CD4-positive, alpha-beta memory T cell (primary cell): ENCODE measurements around the gene KIDINS220. TPM values are rescaled to one million over a fixed set of nuclear protein-coding genes. Genes with fewer than 3 reads are reported as not detected.
A peak's percentile ranks its signal among the peaks of the same experiment; 100 is the strongest.

Experiments used
- CTCF ChIA-PET: fragments of 350-600 bp; sonication (Branson Sonifier 250); formaldehyde crosslinking; loops from one replicate; lab custom pipeline; 2021; ENCODE audit warnings: inconsistent platforms; ENCODE audit not compliant: partially characterized antibody; lab: Charles Lee
- POLR2A ChIA-PET: fragments of 350-600 bp; sonication (Branson Sonifier 250); formaldehyde crosslinking; loops from one replicate; lab custom pipeline; 2021; ENCODE audit not compliant: partially characterized antibody; lab: Charles Lee
- DNase-seq, 5 donors: peaks; one replicate each; pipeline versions ENCODE4 v3.0.0 to v3.0.0-alpha.2; 2020 to 2022; ENCODE audit warnings: mixed read lengths in 1 of 5
- H3K27ac ChIP-seq: one replicate; pipeline ENCODE4 v1.7.0; 2013; ENCODE audit warnings: low read depth, low read length
- H3K27me3 ChIP-seq: 2 replicates; pipeline ENCODE4 v1.7.0; 2013; ENCODE audit warnings: mild to moderate bottlenecking, low read length, moderate library complexity; ENCODE audit not compliant: insufficient read depth
- H3K36me3 ChIP-seq: 2 replicates; pipeline ENCODE4 v1.7.0; 2013; ENCODE audit warnings: mild to moderate bottlenecking, low read length, moderate library complexity; ENCODE audit not compliant: insufficient read depth
- H3K4me1 ChIP-seq: 2 replicates; pipeline ENCODE4 v1.7.0; 2013; ENCODE audit warnings: mild to moderate bottlenecking, low read length, moderate library complexity; ENCODE audit not compliant: insufficient read depth
- H3K4me3 ChIP-seq, 2 donors: one replicate each; pipeline ENCODE4 v1.7.0; 2013; ENCODE audit warnings: low read length in 2 of 2, mild to moderate bottlenecking in 1 of 2
- H3K9me3 ChIP-seq, 2 donors: one replicate each; pipeline ENCODE4 v1.7.0; 2013; ENCODE audit warnings: low read length in 2 of 2, control low read depth in 1 of 2; ENCODE audit not compliant: control insufficient read depth in 1 of 2
- H3K27ac Mint-ChIP-seq, 7 donors: one replicate each; pipeline ENCODE4 v1.8.0; 2020 to 2021; ENCODE audit warnings: mixed read lengths in 7 of 7, mild to moderate bottlenecking in 6 of 7, inconsistent platforms in 3 of 7, moderate library complexity in 3 of 7
- H3K27me3 Mint-ChIP-seq, 2 donors: one replicate each; pipeline ENCODE4 v1.8.0; 2020 to 2021; ENCODE audit warnings: mixed read lengths in 2 of 2
- H3K36me3 Mint-ChIP-seq, 2 donors: one replicate each; pipeline ENCODE4 v1.8.0; 2020 to 2021; ENCODE audit warnings: mixed read lengths in 2 of 2, inconsistent platforms in 1 of 2, mild to moderate bottlenecking in 1 of 2
- H3K4me1 Mint-ChIP-seq, 4 donors: one replicate each; pipeline ENCODE4 v1.8.0; 2020 to 2021; ENCODE audit warnings: mixed read lengths in 4 of 4, mild to moderate bottlenecking in 1 of 4
- H3K4me3 Mint-ChIP-seq, 8 donors: one replicate each; pipeline ENCODE4 v1.8.0; 2020 to 2021; ENCODE audit warnings: mixed read lengths in 8 of 8, mild to moderate bottlenecking in 7 of 8, moderate library complexity in 6 of 8, inconsistent platforms in 3 of 8
- H3K9me3 Mint-ChIP-seq, 8 donors: one replicate each; pipeline ENCODE4 v1.8.0; 2020 to 2021; ENCODE audit warnings: mixed read lengths in 8 of 8, mild to moderate bottlenecking in 5 of 8, inconsistent platforms in 3 of 8, moderate library complexity in 1 of 8
- intact Hi-C: fragments of 100-400 bp; cut with micrococcal nuclease; formaldehyde crosslinking; loops from one replicate; pipeline ENCODE4 v1.15.1; 2023
- polyA plus RNA-seq, 2 donors: library from polyadenylated mRNA; unstranded; fragments of 300-500 nt; fragmentation: Illumina TruSeq; gene quantifications; one replicate each; pipeline ENCODE4 v1.2.3, GENCODE V29; 2021
- total RNA-seq, 2 experiments: library from RNA; stranded (reverse); gene quantifications; one replicate each; pipeline ENCODE4 v1.2.3, GENCODE V29; 2021

The KIDINS220 gene
- total and polyA plus RNA-seq, 4 experiments from 2014 or later: 15.0 to 52.3 (median 39.8) TPM

DNA sequence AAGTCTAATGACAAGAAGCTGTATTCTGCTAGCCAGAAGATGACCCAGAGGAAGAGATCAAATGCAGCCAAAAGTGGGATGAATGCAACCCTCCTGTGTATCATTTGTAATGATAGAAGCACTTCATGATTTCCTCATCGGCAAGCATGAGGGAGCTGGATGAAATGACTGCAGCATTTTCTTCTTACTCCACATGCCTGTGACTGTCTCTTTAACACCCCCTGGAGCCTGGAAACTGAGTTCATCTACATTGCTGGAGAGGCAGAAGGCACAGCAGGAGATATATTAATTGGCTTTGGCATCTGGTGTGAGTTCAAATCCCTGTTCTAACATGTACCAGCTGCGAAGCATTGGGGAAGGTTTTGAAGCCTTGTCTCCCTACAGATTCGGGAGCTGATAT lies 117.9 kb downstream of the KIDINS220 start:
- H3K4me3 ChIP-seq: no peak overlapping the region
- no peaks in the 10 kb centered on the region for H3K36me3 ChIP-seq
- H3K9me3 Mint-ChIP-seq: peaks cover 0 to 16% (median 8%) of the 10 kb centered on the region in 8 donors
- ChIA-PET CTCF (no interaction called here), POLR2A (no interaction called here)
- intact Hi-C loops: no loop called here
- peaks cover 4 to 9% of the 10 kb centered on the region in 2 donors for H3K27me3 Mint-ChIP-seq
- H3K9me3 ChIP-seq: no peaks in the 10 kb centered on the region
- no peaks in the 10 kb centered on the region for H3K4me1 Mint-ChIP-seq
- H3K27me3 ChIP-seq: no peaks in the 10 kb centered on the region
- DNase-seq: no peak
- H3K27ac Mint-ChIP-seq: no peak overlapping the region
- H3K4me1 ChIP-seq: no peaks in the 10 kb centered on the region
- H3K27ac ChIP-seq: no peak overlapping the region
- no peak overlapping the region for H3K4me3 Mint-ChIP-seq
- H3K36me3 Mint-ChIP-seq: no peaks in the 10 kb centered on the region

DNA sequence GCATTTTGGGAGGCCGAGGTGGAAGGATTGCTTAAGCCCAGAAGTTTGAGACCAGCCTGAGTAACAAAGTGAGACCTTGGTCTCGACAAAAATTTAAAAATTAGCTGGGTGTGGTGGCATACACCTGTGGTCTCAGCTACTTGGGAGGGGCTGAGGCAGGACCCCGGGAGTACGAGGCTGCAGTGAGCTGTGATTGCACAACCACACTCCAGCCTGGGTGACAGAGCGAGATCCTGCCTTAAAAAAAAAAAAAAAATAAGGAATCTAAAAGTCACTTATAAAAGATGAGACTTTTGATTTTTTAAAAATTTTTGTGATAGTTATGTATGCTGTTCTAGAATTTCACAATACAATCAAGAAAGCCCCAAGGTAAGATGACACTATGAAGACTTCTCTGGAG lies 122.4 kb downstream of the KIDINS220 start:
- H3K9me3 Mint-ChIP-seq: peaks cover 0 to 16% (median 9%) of the 10 kb centered on the region in 8 donors
- H3K27ac Mint-ChIP-seq: no peak overlapping the region
- CTCF ChIA-PET: no interaction called here
- peaks cover 9 to 11% of the 10 kb centered on the region in 2 donors for H3K27me3 Mint-ChIP-seq
- intact Hi-C loops: no loop called here
- H3K36me3 Mint-ChIP-seq: no peaks in the 10 kb centered on the region
- Histone ChIP-seq H3K27me3 (no peaks in the 10 kb centered on the region), H3K4me3 (no peak overlapping the region), H3K36me3 (no peaks in the 10 kb centered on the region), H3K9me3 (no peaks in the 10 kb centered on the region), H3K4me1 (no peaks in the 10 kb centered on the region), H3K27ac (no peak overlapping the region)
- POLR2A ChIA-PET: no interaction called here
- DNase-seq: no peak
- H3K4me1 Mint-ChIP-seq: no peaks in the 10 kb centered on the region
- H3K4me3 Mint-ChIP-seq: no peak overlapping the region

DNA sequence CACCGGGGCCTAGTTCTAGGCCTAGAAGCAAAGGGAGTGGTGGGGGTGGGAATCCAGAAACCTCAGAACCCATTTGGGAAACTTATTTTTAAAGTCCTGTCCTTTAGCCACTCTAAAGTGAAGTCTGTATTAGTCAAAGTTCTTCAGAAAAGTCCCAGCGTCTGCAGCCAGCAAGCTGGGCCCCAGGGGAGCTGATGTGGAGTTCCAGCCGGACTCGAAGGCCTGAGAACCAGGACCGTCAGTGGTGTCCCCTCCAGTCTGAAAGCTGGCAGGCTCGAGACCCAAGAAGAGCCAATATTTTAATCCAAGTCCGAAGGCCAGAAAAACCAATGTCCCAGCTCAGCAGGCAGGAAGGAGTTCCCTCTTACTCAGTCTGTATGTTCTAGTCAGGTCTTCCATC lies 123.1 kb downstream of the KIDINS220 start:
- no peaks in the 10 kb centered on the region for H3K36me3 Mint-ChIP-seq
- CTCF ChIA-PET: no interaction called here
- H3K27ac ChIP-seq: no peak overlapping the region

DNA sequence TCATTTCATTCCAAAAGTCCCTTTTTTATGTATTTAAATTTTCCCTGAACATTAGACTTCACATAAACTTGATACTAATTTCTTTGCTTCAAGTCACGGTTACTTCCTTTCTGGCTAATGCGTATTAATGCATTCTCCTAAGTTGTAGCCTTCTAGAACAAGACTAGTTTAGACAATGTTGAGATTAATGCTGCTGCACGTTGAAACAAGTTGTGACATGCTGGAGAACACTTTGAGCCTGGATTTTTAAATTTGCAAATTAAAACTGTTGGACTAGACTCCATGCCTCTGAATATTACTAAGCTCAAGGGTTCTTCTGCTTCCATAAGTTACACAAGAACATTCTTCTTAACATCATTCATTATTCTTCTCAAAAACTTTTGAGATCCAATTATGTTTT lies 126.5 kb downstream of the KIDINS220 start:
- peaks cover 0 to 8% (median 5%) of the 10 kb centered on the region in 8 donors for H3K9me3 Mint-ChIP-seq
- H3K27me3 ChIP-seq: no peaks in the 10 kb centered on the region

More for the DNA sequence above, 123.1 kb downstream of the KIDINS220 start:
- Mint-ChIP-seq H3K27ac (no peak overlapping the region), H3K4me1 (no peaks in the 10 kb centered on the region), H3K4me3 (no peak overlapping the region), H3K9me3 (peaks cover 0 to 16% (median 9%) of the 10 kb centered on the region in 8 donors), H3K27me3 (peaks cover 9 to 11% of the 10 kb centered on the region in 2 donors)
- Histone ChIP-seq H3K27me3 (no peaks in the 10 kb centered on the region), H3K4me3 (no peak overlapping the region), H3K36me3 (no peaks in the 10 kb centered on the region), H3K9me3 (no peaks in the 10 kb centered on the region), H3K4me1 (no peaks in the 10 kb centered on the region)
- no peak for DNase-seq
- intact Hi-C loops: no loop called here
- POLR2A ChIA-PET: no interaction called here

GRCh38 chr2:8709611-8710010 lies 127.8 kb downstream of the KIDINS220 start:
- Mint-ChIP-seq H3K4me1 (no peaks in the 10 kb centered on the region), H3K4me3 (no peak overlapping the region), H3K9me3 (peaks cover 0 to 3% (median under 1%) of the 10 kb centered on the region in 8 donors), H3K36me3 (no peaks in the 10 kb centered on the region), H3K27ac (peak overlapping the region in 1 of 7 donors; percentile 19), H3K27me3 (peaks cover 4 to 7% of the 10 kb centered on the region in 2 donors)
- no peaks in the 10 kb centered on the region for H3K4me1 ChIP-seq
- ChIA-PET POLR2A (no interaction called here), CTCF (no interaction called here)
- H3K4me3 ChIP-seq: no peak overlapping the region
- H3K27me3 ChIP-seq: no peaks in the 10 kb centered on the region
- no peak overlapping the region for H3K27ac ChIP-seq
- no peak for DNase-seq
- no peaks in the 10 kb centered on the region for H3K36me3 ChIP-seq
- H3K9me3 ChIP-seq: no peaks in the 10 kb centered on the region
- intact Hi-C loops: no loop called here

More for the DNA sequence above, 126.5 kb downstream of the KIDINS220 start:
- Mint-ChIP-seq H3K4me3 (no peak overlapping the region), H3K4me1 (no peaks in the 10 kb centered on the region), H3K27ac (no peak overlapping the region), H3K27me3 (peaks cover 8 to 9% of the 10 kb centered on the region in 2 donors), H3K36me3 (no peaks in the 10 kb centered on the region)
- Histone ChIP-seq H3K27ac (no peak overlapping the region), H3K9me3 (no peaks in the 10 kb centered on the region), H3K4me1 (no peaks in the 10 kb centered on the region), H3K4me3 (no peak overlapping the region), H3K36me3 (no peaks in the 10 kb centered on the region)
- CTCF ChIA-PET: no interaction called here
- intact Hi-C loops: no loop called here
- DNase-seq: no peak
- POLR2A ChIA-PET: no interaction called here

GRCh38 chr2:8704906-8705305 lies 132.5 kb downstream of the KIDINS220 start:
- H3K9me3 Mint-ChIP-seq: peaks cover 0 to 3% (median 0%) of the 10 kb centered on the region in 8 donors
- no peak for DNase-seq
- POLR2A ChIA-PET: no interaction called here
- no peaks in the 10 kb centered on the region for H3K36me3 Mint-ChIP-seq
- Histone ChIP-seq H3K36me3 (no peaks in the 10 kb centered on the region), H3K27me3 (no peaks in the 10 kb centered on the region), H3K4me1 (no peaks in the 10 kb centered on the region), H3K4me3 (no peak overlapping the region), H3K27ac (no peak overlapping the region), H3K9me3 (no peaks in the 10 kb centered on the region)
- H3K27ac Mint-ChIP-seq: no peak overlapping the region
- CTCF ChIA-PET: no interaction called here
- intact Hi-C loops: no loop called here
- no peak overlapping the region for H3K4me3 Mint-ChIP-seq
- no peaks in the 10 kb centered on the region for H3K4me1 Mint-ChIP-seq
- H3K27me3 Mint-ChIP-seq: peaks cover 0 to 7% of the 10 kb centered on the region in 2 donors

DNA sequence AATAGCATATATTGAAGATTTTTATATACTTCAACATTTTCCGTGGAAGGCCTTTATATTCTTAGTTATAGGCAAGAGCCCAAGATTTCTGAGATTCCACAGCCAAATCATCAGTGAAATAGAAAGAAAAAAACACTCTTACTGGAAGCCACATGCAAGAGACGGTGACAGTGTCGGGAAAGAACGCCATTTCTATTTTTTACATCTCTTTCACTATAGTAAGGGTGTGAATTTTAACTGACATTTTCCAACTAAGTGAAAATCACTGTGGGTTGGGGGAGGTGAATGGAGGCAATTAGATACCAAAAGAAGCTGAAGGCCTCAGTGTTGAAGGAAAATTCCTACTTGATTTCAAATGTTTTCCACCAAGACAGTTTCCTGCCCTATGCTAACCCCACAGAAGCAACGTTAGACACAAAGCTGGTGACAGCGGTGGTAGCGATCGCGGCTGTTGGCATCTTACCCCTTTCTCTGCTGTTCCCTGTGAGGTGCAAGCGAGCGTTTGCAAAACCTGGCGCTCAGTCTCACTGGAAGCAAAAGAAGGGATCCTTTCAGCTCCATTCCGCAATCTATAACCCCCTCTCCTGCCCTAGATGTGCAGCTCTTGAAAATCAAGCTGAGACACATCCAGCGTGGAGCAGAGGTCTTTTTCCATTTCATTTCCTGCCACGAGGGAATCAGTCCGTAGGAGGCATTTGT lies 135.6 kb downstream of the KIDINS220 start:
- H3K27ac ChIP-seq: no peak overlapping the region
- CTCF ChIA-PET: no interaction called here
- no peak overlapping the region for H3K27ac Mint-ChIP-seq
- POLR2A ChIA-PET: no interaction called here
- intact Hi-C loops: no loop called here
- no peaks in the 10 kb centered on the region for H3K36me3 Mint-ChIP-seq
- H3K36me3 ChIP-seq: no peaks in the 10 kb centered on the region
- H3K9me3 Mint-ChIP-seq: peaks cover 0 to 5% (median 0%) of the 10 kb centered on the region in 8 donors
- H3K27me3 ChIP-seq: no peaks in the 10 kb centered on the region
- no peaks in the 10 kb centered on the region for H3K4me1 Mint-ChIP-seq
- H3K4me3 Mint-ChIP-seq: no peak overlapping the region
- H3K4me3 ChIP-seq: no peak overlapping the region
- DNase-seq: no peak
- no peaks in the 10 kb centered on the region for H3K4me1 ChIP-seq
- no peaks in the 10 kb centered on the region for H3K9me3 ChIP-seq
- H3K27me3 Mint-ChIP-seq: peaks cover 0 to 5% of the 10 kb centered on the region in 2 donors
